HG02610 (cell line): ENCODE measurements around the gene IGF2R.
"Not testable (repeated sequence)": the region's sequence is repeated elsewhere in the genome, so short reads cannot be mapped to it uniquely, and the experiment has no call there.

ENCODE experiments used
- ATAC-seq: cut with Tn5 transposase; IDR thresholded peaks from one replicate; pipeline ENCODE4 v1.9.1; 2021; ENCODE audit warnings: mild to moderate bottlenecking, moderate library complexity; ENCODE audit not compliant: unreplicated experiment

IGF2R gene

GRCh38 chr6:160133441-160134336, 164.8 kb downstream of the IGF2R start:
- no peak for ATAC-seq

DNA sequence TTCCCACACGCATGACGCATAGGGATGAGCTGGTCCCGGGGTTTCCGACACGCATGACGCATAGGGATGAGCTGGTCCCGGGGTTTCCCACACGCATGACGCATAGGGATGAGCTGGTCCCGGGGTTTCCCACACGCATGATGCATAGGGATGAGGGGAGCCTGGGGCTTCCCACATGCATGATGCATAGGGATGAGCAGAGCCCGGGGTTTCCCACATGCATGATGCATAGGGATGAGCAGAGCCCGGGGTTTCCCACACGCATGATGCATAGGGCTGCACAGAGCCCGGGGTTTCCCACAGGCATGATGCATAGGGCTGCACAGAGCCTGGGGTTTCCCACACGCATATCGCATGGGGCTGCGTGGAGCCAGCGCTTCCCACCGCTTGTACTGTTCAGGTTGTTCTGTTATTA, 165.5 kb downstream of the IGF2R start:
- not testable (repeated sequence) for ATAC-seq

GRCh38 chr6:160134779-160135547, 166.1 kb downstream of the IGF2R start:
- ATAC-seq, result no peak

DNA sequence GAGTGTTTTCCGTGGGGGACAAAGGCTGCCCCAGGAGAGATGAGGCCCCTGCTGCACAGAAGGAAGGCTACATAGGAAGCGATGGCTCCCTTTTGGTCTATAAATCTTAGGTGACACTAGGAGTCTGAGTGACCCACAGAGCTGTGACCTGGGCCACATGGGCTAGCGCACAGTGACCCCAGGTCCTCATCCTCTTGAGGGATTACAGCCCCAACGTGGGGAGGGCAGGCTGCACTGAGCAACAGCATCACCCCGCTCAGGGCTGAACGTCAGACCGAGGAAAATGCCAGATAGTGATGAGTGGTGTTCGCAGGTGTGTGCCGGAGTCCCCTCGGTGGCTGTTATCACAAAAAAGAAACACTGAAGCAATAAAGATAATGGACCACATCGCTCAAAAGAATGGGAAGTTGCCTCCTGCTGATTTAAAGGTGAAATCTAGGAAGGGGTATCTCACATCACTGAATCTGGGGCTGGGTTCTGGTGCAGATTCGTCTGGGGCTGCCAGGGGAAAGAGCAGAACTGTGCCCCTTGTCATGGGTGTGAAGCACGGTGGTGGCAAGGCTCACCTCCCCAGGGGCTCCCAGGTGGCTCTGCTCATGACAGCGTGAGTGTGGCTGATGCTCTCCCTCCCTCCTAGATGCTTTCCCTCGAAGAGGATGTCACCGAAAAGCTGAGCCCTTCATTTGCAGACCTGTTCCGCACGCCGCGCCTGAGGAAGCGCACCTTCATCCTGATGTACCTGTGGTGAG, 167.2 kb downstream of the IGF2R start:
- ATAC-seq, result no peak

GRCh38 chr6:160137130-160137988, 168.5 kb downstream of the IGF2R start:
- ATAC-seq, result no peak

DNA sequence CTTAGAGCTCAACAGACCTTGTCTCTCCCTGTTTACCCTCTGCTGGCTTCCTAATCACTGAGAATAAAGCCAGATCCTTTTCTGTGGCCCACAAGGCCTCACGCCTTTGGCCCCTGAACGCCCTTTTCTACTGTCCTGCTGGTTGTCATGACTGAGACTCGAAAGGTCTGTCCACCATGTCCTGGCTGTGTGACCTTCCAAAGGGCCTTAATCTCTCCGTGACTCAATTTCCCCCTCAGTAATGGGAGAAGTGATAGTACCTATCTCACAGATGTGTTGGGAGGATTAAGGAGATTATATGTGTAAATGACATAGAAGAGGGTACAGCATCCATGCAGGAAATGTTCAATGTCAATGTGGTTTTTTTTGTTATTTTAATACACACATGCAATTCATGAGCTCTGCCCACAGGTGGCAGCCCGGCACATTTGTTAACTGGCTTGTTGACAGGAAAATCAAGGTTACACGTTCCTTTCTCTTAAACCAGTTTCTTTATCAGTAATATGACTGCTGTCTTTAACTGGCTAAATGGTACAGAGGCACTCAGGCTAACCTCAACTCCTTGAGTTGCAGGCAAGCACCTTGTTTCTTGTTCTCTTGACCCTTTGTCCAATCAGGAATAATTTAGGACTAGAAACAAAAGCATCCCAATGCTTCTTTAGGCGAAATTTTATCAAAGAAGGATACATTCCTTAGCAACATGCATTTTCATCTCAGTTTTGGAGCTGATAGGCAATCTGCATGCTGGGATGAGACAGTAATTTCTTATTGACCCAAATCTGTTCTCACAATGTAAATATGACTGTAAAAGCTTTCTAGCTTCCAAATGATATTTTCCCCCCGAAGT, 169.3 kb downstream of the IGF2R start:
- ATAC-seq, result no peak

- ATAC-seq, result no peak
Measured at GRCh38 chr6:160138839-160139419, 170.0 kb downstream of the IGF2R start.

GRCh38 chr6:160139420-160139851, 170.6 kb downstream of the IGF2R start:
- no peak for ATAC-seq

- not testable (repeated sequence) for ATAC-seq
Measured at GRCh38 chr6:160140493-160140892, 171.6 kb downstream of the IGF2R start.

DNA sequence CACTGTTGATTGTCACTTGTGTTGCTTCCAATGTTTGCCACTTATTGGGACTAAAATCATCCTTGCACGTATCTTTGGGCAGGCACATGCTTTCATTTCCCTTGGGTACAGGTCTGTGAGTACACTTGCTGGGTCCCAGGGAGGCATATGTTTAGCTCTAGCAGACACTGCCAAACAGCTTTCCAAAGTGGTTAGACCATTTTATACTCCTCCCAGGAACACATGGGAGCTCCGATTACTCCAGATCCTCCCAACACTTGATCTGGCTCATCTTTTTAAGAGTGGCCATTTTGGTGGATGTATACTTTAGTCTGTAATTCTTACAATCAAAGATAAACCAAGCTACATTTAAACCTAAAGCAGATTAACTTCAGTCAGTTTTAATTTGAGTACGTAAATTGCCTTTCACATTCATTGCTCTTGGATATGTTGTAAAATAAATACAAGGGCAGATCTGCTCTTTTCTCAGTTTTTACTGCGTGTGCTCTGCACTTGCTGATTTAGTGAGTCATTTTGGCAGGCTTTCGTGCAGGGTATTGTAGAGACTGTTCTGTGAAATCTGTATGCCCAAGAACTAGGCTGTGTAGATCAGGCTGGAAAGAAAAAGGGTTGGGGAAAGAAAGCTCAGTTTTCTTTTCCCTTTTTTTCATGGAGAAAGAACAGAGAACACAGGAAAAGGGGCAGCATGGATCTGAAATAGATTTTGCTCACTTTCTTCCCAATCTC, 172.3 kb downstream of the IGF2R start:
- no peak for ATAC-seq

- no peak for ATAC-seq
Measured at GRCh38 chr6:160142115-160142715, 173.3 kb downstream of the IGF2R start.

DNA sequence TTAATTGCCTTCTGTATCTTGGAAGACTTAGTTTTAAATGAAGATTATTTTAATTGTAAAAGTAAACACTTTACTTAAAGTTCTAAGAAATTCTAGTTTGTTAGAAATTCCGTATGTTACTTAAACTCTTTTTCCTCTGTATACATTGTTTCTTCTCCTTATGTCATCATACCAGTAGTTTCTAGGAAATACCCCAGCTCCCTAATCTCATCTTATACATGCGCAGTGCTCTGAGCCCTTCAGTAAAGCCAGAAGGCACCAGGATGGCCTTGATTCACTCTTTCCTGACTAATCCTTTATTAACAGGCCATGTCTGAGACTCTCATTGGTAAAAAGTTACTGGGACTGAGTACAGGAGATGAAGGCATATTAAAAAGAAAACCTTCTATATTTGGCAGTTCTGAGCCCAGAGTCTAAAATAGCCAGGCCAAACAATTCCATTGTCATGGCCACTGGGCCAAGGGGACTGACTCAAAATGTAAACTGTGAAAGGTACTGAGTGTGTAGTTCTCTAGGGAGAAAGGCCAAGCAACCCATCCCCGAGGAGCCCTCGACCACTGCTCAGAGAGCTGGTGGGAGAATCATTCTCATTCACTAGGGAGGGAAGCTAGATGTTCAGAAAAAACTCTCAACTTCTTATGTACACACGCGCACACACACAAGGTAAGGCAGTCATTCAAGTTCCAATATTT, 177.7 kb downstream of the IGF2R start:
- no peak for ATAC-seq

DNA sequence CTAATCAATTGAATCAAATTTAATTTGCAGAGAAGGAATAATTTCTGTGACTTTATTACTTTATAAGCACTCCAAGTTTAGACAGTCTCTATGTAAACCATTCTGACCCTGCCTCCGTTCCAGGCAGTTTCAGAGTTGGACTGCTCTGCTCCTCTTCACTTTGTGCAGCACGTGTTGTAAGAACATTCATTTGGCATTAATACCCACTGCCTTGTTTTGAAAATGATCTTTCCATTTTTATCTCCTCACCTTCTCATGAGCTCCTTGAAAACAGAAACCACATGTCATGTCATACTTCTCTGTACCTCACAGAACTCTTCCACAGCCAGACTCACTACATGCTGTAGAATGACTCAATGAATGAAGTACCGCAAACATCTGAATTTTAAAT, 178.3 kb downstream of the IGF2R start:
- ATAC-seq, result no peak

- no peak for ATAC-seq
Measured at GRCh38 chr6:160154471-160154870, 185.6 kb downstream of the IGF2R start.

- ATAC-seq, result no peak
Measured at GRCh38 chr6:160156842-160157241, 188.0 kb downstream of the IGF2R start.

GRCh38 chr6:160160450-160160849, 191.6 kb downstream of the IGF2R start:
- ATAC-seq, result no peak
